HEK293 (cell line): Measurements from ENCODE around the gene TBC1D16.

ENCODE experiments used
- CTCF ChIA-PET: fragments of 350-600 bp; formaldehyde crosslinking; extraction: SDS; loops from one replicate; lab custom pipeline; 2021; ENCODE audit warnings: antibody characterized with exemption; lab: Yijun Ruan, JAX
- POLR2A ChIA-PET: fragments of 300-600 bp; formaldehyde crosslinking; extraction: SDS; loops from one replicate; lab custom pipeline; 2020; ENCODE audit warnings: antibody characterized with exemption, inconsistent platforms; lab: Yijun Ruan, JAX
- H3K27ac ChIP-seq: fragments of 200-500 bp; sonication (Bioruptor generic); 2 replicates; pipeline ENCODE4 v1.5.1; 2014; ENCODE audit warnings: low read depth, low read length, control low read depth, inconsistent platforms; ENCODE audit errors: extremely low read depth
- H3K36me3 ChIP-seq, 2 experiments: fragments of 200-500 bp in 1 of 2; sonication (Bioruptor generic) in 1 of 2; 1 replicate in 1 of 2; 2 replicates in 1 of 2; pipeline ENCODE4 v1.5.1; 2014 to 2017; ENCODE audit warnings: inconsistent platforms in 2 of 2, low read length in 2 of 2; ENCODE audit not compliant: control insufficient read depth in 2 of 2, insufficient read depth in 1 of 2
- H3K4me1 ChIP-seq: fragments of 200-500 bp; sonication (Bioruptor generic); 2 replicates; pipeline ENCODE4 v1.5.1; 2014; ENCODE audit warnings: mild to moderate bottlenecking, low read length, inconsistent platforms; ENCODE audit not compliant: control insufficient read depth, insufficient read depth
- H3K4me3 ChIP-seq: 2 replicates; pipeline ENCODE4 v1.5.1; 2011; ENCODE audit warnings: low read depth, mild to moderate bottlenecking, control low read depth, low read length, moderate library complexity
- H3K9me3 ChIP-seq: fragments of 200-500 bp; sonication (Bioruptor generic); 2 replicates; pipeline ENCODE4 v1.5.1; 2014; ENCODE audit warnings: low read depth, low read length, inconsistent platforms; ENCODE audit not compliant: control insufficient read depth, insufficient read depth
- BCL11A ChIP-seq: fragments of 450-650 bp; formaldehyde crosslinking; IDR thresholded peaks from 2 replicates; pipeline ENCODE4 v1.5.1; 2016; ENCODE audit warnings: low read depth, missing biosample characterization, missing genetic modification characterization
- GFI1B ChIP-seq: fragments of 450-650 bp; formaldehyde crosslinking; IDR thresholded peaks from 2 replicates; pipeline ENCODE4 v1.5.1; 2016; ENCODE audit warnings: missing biosample characterization, missing genetic modification characterization
- RBAK ChIP-seq: fragments of 450-650 bp; formaldehyde crosslinking; IDR thresholded peaks from 2 replicates; pipeline ENCODE4 v1.5.1; 2016; ENCODE audit warnings: missing biosample characterization, missing genetic modification characterization
- ZFP3 ChIP-seq: fragments of 450-650 bp; formaldehyde crosslinking; IDR thresholded peaks from 2 replicates; pipeline ENCODE4 v1.5.1; 2016; ENCODE audit warnings: low read depth, missing biosample characterization, missing genetic modification characterization
- ZNF157 ChIP-seq: fragments of 450-650 bp; formaldehyde crosslinking; IDR thresholded peaks from 2 replicates; pipeline ENCODE4 v1.5.1; 2016; ENCODE audit warnings: missing biosample characterization, missing genetic modification characterization
- ZNF169 ChIP-seq: fragments of 450-650 bp; formaldehyde crosslinking; IDR thresholded peaks from 2 replicates; pipeline ENCODE4 v1.5.1; 2016; ENCODE audit warnings: missing biosample characterization, missing genetic modification characterization
- ZNF211 ChIP-seq: fragments of 450-650 bp; formaldehyde crosslinking; IDR thresholded peaks from 2 replicates; pipeline ENCODE4 v1.5.1; 2016; ENCODE audit warnings: low read depth, missing biosample characterization, missing genetic modification characterization
- ZNF214 ChIP-seq: fragments of 450-650 bp; formaldehyde crosslinking; IDR thresholded peaks from 2 replicates; pipeline ENCODE4 v1.5.1; 2017; ENCODE audit warnings: missing biosample characterization, mild to moderate bottlenecking, missing genetic modification characterization, borderline replicate concordance
- ZNF223 ChIP-seq: fragments of 450-650 bp; formaldehyde crosslinking; IDR thresholded peaks from 2 replicates; pipeline ENCODE4 v1.5.1; 2016; ENCODE audit warnings: missing biosample characterization, missing genetic modification characterization
- ZNF48 ChIP-seq: fragments of 450-650 bp; formaldehyde crosslinking; IDR thresholded peaks from 2 replicates; pipeline ENCODE4 v1.5.1; 2016; ENCODE audit warnings: missing biosample characterization, missing genetic modification characterization
- ZNF561 ChIP-seq: fragments of 450-650 bp; IDR thresholded peaks from 2 replicates; pipeline ENCODE4 v1.5.1; 2018; ENCODE audit warnings: missing biosample characterization, missing genetic modification characterization, borderline replicate concordance
- ZNF621 ChIP-seq: fragments of 450-650 bp; formaldehyde crosslinking; IDR thresholded peaks from 2 replicates; pipeline ENCODE4 v1.5.1; 2017; ENCODE audit warnings: missing biosample characterization, missing genetic modification characterization
- TF ChIP-seq, protein P1 (sequence below): fragments of 450-650 bp; formaldehyde crosslinking; IDR thresholded peaks from 2 replicates; pipeline ENCODE4 v1.5.1; 2016; ENCODE audit warnings: missing biosample characterization, missing genetic modification characterization
- TF ChIP-seq, protein P2 (sequence below): fragments of 450-650 bp; formaldehyde crosslinking; IDR thresholded peaks from 2 replicates; pipeline ENCODE4 v1.5.1; 2017; ENCODE audit warnings: missing biosample characterization, missing genetic modification characterization

TBC1D16 gene

DNA sequence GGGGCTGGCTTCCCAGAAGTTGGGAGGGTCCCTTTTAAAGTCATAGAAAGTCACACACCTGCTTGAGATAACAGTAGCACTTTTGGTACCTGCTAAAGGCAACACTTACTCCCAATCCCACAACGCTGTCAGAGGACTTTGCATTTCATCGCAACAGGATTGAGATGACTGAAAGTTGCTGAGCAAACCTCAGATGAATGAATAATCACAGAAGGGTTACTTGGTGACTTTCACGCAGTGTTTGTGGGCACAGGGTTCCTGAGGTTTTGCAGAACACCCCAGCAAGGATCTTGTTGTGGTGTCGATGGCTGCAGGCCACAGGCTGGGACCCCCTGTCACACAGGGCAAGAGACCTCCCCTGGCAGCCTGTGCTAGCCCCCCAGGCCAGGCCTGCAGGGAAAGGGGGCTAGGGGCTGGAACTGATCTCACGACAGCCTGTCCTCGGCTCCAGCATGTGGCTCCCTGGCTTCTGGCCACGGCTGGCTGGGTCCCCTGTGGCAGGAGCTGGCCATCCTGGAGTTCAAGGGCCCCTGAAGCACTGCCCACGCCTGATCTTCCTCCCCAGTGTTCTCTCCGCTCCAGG is 117.0 kb downstream of the TBC1D16 start:
- POLR2A ChIA-PET: interaction anchor here (1.0 kb wide), 1 partner anchor 79 kb away, joined by 3 read pairs; no protein-coding TSS in a partner anchor
- CTCF ChIA-PET: interaction anchor here (0.6 to 1.1 kb wide), 3 partner anchors 8 to 87 kb away, joined by 3 read pairs; no protein-coding TSS in a partner anchor
- H3K9me3 ChIP-seq: no peaks in the 10 kb centered on the region
- H3K4me3 ChIP-seq: no peak overlapping the region
- H3K36me3 ChIP-seq: no peaks in the 10 kb centered on the region
- no peak overlapping the region for H3K27ac ChIP-seq
- TF ChIP-seq ZNF48 (tag by site-specific recombination): no peak
- TF ChIP-seq ZFP3 (tag by site-specific recombination): no peak
- TF ChIP-seq ZNF211 (tag by site-specific recombination): no peak
- TF ChIP-seq ZNF169 (tag by site-specific recombination): no peak
- TF ChIP-seq GFI1B (tag by site-specific recombination): no peak
- TF ChIP-seq BCL11A (tag by site-specific recombination): no peak
- no peak for TF ChIP-seq ZNF561 (tag by site-specific recombination)
- TF ChIP-seq ZNF621: no peak
- TF ChIP-seq ZNF157: no peak
- TF ChIP-seq ZNF223: no peak
- H3K4me1 ChIP-seq: peaks cover 2% of the 10 kb centered on the region; the same call in 1 of the 2 replicates

DNA sequence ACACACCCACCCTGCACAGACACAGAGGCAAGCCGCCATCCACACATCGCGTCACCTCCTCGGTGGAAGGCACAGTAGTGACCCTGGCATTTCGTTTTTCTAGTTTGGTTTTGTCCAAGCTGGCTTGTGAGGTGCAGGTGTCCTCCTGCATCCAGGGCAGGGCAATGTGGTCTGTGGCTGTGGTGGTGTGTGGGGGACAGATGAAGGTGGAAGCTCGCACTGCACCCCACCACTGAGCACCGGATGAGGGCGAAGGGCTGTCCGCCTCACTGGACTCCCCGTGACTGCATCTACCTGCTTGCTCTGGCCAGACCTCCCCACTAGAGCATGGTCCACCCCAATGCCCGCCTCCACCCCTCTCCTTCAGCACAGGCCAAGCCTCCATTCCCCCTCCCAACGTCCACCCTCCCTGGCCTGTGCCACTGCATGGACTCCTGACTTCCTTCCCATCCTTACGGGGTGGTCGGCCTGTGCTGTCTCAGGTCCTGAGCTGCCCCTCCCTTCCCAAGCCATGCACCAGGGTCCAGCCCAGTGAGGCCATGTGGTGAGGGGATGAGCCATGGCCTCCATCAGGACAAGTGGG is 117.7 kb downstream of the TBC1D16 start:
- TF ChIP-seq, protein P1, sequence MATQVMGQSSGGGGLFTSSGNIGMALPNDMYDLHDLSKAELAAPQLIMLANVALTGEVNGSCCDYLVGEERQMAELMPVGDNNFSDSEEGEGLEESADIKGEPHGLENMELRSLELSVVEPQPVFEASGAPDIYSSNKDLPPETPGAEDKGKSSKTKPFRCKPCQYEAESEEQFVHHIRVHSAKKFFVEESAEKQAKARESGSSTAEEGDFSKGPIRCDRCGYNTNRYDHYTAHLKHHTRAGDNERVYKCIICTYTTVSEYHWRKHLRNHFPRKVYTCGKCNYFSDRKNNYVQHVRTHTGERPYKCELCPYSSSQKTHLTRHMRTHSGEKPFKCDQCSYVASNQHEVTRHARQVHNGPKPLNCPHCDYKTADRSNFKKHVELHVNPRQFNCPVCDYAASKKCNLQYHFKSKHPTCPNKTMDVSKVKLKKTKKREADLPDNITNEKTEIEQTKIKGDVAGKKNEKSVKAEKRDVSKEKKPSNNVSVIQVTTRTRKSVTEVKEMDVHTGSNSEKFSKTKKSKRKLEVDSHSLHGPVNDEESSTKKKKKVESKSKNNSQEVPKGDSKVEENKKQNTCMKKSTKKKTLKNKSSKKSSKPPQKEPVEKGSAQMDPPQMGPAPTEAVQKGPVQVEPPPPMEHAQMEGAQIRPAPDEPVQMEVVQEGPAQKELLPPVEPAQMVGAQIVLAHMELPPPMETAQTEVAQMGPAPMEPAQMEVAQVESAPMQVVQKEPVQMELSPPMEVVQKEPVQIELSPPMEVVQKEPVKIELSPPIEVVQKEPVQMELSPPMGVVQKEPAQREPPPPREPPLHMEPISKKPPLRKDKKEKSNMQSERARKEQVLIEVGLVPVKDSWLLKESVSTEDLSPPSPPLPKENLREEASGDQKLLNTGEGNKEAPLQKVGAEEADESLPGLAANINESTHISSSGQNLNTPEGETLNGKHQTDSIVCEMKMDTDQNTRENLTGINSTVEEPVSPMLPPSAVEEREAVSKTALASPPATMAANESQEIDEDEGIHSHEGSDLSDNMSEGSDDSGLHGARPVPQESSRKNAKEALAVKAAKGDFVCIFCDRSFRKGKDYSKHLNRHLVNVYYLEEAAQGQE: peak; percentile 73
- TF ChIP-seq ZNF214 (tag by site-specific recombination): no peak
- TF ChIP-seq, all 188 proteins: peak for 1
- no peaks in the 10 kb centered on the region for H3K36me3 ChIP-seq
- no peak overlapping the region for H3K27ac ChIP-seq
- CTCF ChIA-PET: interaction anchor here (0.6 kb wide), 1 partner anchor 9 kb away, joined by 3 read pairs; no protein-coding TSS in a partner anchor
- no peak overlapping the region for H3K4me3 ChIP-seq
- POLR2A ChIA-PET: no interaction called here
- no peaks in the 10 kb centered on the region for H3K9me3 ChIP-seq
- peaks cover 2% of the 10 kb centered on the region; the same call in 1 of the 2 replicates for H3K4me1 ChIP-seq

DNA sequence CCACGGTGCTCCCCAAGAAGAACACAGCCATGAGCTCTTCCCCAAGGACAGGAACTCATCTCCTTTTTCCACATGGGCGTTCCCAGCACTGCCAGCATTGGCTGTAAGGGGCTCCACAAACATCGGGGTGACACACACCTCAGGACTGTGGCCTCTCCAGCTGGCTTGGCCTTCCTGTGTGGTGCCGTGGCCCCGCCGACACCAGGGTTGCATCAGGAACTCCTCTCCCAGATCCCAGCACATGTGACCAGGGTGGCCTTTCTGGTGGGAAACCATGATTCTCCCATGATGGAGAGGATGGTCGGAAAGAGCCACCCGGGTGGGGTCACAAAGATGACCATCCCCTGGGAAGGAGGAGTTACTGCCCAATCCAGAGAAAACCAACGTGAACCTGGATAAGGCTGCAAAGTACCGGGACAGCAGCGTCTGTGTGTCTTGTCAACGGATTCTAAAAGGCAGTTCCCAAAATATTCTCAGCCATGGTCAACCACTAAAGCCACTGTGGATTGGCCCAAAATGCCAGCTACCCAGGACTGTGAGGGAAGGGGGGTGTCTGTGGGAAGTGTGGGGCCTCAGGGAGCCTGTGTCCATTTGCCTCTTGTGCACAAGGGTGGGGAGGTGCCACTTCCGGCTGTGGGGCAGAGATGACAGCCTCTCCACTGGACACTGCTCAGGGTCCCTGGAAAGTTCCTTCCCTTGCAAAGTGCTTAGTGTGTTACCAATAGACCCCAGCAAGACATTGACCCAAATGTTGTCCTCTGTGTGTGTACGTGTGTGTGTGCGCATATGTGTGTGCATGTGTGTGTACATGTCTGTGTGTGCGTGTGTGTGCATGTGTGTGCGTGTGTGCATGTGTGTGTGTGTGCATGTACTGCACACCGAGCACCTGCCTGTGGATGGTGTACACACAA is 118.4 kb downstream of the TBC1D16 start:
- H3K36me3 ChIP-seq: no peaks in the 10 kb centered on the region
- H3K27ac ChIP-seq: no peak overlapping the region
- no peak overlapping the region for H3K4me3 ChIP-seq
- POLR2A ChIA-PET: interaction anchor here (0.8 kb wide), 1 partner anchor 14 kb away, joined by 3 read pairs; no protein-coding TSS in a partner anchor
- CTCF ChIA-PET: interaction anchor here (0.6 to 2.5 kb wide), 10 partner anchors 7 to 206 kb away, joined by 3 to 10 read pairs (median 4); no protein-coding TSS in a partner anchor
- H3K4me1 ChIP-seq: peaks cover 2% of the 10 kb centered on the region; the same call in 1 of the 2 replicates
- no peaks in the 10 kb centered on the region for H3K9me3 ChIP-seq
- no peak for TF ChIP-seq RBAK (tag by site-specific recombination)
- TF ChIP-seq, protein P2, sequence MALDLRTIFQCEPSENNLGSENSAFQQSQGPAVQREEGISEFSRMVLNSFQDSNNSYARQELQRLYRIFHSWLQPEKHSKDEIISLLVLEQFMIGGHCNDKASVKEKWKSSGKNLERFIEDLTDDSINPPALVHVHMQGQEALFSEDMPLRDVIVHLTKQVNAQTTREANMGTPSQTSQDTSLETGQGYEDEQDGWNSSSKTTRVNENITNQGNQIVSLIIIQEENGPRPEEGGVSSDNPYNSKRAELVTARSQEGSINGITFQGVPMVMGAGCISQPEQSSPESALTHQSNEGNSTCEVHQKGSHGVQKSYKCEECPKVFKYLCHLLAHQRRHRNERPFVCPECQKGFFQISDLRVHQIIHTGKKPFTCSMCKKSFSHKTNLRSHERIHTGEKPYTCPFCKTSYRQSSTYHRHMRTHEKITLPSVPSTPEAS (tag by site-specific recombination): peak; percentile 97
